ENCODE results near the gene NEURL1B. TPM values are rescaled to one million over a fixed set of nuclear protein-coding genes. Genes with fewer than 3 reads are reported as not detected.

NEURL1B gene
- total RNA-seq, 2 donors from 2014 or later = 4.9 to 6.3 TPM

DNA sequence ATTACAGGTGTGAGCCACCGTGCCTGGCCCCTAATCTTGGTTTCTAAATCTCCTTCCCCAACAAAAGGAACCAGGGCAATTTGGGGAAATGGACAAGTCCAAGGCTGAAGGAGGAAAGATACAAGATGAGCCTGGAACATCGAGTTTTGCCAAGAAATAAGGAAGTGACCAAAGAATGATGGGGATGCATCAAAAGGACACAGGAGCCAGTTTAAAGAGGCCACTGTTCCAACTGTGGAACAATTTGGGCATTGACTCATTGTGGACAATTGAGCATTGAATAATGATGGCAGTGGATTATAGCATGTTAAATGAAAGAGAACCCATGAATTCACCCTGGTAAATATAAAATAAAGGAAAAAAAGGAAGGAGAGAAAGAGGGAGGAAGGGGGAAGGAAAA lies 82.4 kb downstream of the NEURL1B start:
- H3K27ac ChIP-seq (ENCODE audit: low read depth, low read length) = no peak overlapping the region
- DNase-seq = no peak
- H3K4me1 ChIP-seq (ENCODE audit: control insufficient read depth, insufficient read depth, low read length) = peaks cover 5% of the 10 kb centered on the region
- H3K9me3 ChIP-seq (ENCODE audit: control insufficient read depth, low read length) = no peaks in the 10 kb centered on the region
- TF ChIP-seq, protein P1, sequence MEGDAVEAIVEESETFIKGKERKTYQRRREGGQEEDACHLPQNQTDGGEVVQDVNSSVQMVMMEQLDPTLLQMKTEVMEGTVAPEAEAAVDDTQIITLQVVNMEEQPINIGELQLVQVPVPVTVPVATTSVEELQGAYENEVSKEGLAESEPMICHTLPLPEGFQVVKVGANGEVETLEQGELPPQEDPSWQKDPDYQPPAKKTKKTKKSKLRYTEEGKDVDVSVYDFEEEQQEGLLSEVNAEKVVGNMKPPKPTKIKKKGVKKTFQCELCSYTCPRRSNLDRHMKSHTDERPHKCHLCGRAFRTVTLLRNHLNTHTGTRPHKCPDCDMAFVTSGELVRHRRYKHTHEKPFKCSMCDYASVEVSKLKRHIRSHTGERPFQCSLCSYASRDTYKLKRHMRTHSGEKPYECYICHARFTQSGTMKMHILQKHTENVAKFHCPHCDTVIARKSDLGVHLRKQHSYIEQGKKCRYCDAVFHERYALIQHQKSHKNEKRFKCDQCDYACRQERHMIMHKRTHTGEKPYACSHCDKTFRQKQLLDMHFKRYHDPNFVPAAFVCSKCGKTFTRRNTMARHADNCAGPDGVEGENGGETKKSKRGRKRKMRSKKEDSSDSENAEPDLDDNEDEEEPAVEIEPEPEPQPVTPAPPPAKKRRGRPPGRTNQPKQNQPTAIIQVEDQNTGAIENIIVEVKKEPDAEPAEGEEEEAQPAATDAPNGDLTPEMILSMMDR (conservative IDR thresholded peaks at IDR 0.05) = no peak
- no peak overlapping the region for H3K4me3 ChIP-seq (ENCODE audit: low read length)
- no peak overlapping the region for H3K4me3 Mint-ChIP-seq
- no peak overlapping the region for H3K9ac ChIP-seq (ENCODE audit: extremely low read depth, low read length, poor library complexity, severe bottlenecking)
- no peaks in the 10 kb centered on the region for H3K9me3 Mint-ChIP-seq
- H3K36me3 Mint-ChIP-seq (ENCODE audit: low read depth) = no peaks in the 10 kb centered on the region
- no peak overlapping the region for H3K27ac Mint-ChIP-seq
- 96 to 100% methylated on average over 1 to 2 of the region's 2 CpGs for WGBS, 2 experiments (ENCODE audit: insufficient coverage in 1 of 2, insufficient read length in 1 of 2)
- peaks cover 49% of the 10 kb centered on the region for H3K27me3 Mint-ChIP-seq (ENCODE audit: insufficient read depth)
- H3K27me3 ChIP-seq (ENCODE audit: control insufficient read depth, insufficient read depth, low read length, poor library complexity, severe bottlenecking) = peaks cover 82% of the 10 kb centered on the region
- peaks cover 22% of the 10 kb centered on the region for H3K4me1 Mint-ChIP-seq
- H3K36me3 ChIP-seq (ENCODE audit: control insufficient read depth, insufficient read depth, low read length) = no peaks in the 10 kb centered on the region

DNA sequence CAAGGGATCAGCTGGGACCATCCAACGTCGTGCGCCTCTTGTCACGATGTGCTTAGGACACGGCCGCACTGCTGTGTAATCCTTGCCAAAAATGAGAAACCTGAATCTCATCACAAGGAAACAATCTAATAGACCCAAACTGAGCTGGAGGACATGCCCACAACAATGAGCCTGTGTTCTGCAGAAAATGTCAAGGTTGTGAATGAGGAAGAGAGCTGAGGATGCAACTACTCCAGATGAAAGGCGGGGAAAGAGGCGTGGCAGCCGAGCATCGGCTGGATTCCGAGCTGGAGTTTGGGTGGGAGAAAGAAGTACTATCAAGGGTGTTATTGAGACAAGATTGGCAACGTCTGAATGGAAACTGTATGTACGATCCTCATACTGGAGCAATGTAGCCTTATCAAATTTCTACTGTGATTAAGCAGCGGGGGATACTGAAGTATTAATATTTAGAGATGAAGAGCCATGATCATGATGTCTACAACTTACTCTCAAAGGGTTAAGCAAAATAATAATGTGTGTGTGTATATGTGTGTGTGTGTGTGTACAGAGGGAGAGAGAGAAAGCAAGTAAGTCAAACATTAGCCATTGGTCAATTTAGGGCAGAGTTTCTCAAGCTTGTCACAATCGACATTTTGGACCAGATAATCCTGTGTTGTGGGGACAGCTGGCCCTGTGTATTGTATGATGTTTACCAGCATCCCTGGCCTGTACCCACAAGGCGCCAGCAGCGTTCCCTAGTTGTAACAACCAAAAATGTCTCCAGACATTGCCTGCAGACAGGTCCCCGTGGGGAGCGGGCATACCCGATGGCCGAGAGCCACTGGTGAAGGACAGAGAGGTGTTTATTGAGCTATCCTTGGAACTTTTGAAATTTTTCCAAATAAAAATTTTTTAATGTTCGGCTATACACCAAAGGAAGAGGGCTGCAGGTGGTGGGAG lies 83.5 kb downstream of the NEURL1B start:
- Histone ChIP-seq H3K27ac (ENCODE audit: low read depth, low read length) (no peak overlapping the region), H3K27me3 (ENCODE audit: control insufficient read depth, insufficient read depth, low read length, poor library complexity, severe bottlenecking) (peaks cover 79% of the 10 kb centered on the region), H3K36me3 (ENCODE audit: control insufficient read depth, insufficient read depth, low read length) (no peaks in the 10 kb centered on the region), H3K4me3 (ENCODE audit: low read length) (no peak overlapping the region), H3K9me3 (ENCODE audit: control insufficient read depth, low read length) (no peaks in the 10 kb centered on the region), H3K4me1 (ENCODE audit: control insufficient read depth, insufficient read depth, low read length) (peaks cover 5% of the 10 kb centered on the region), H3K9ac (ENCODE audit: extremely low read depth, low read length, poor library complexity, severe bottlenecking) (no peak overlapping the region)
- peaks cover 59% of the 10 kb centered on the region for H3K27me3 Mint-ChIP-seq (ENCODE audit: insufficient read depth)
- TF ChIP-seq, protein P1 (conservative IDR thresholded peaks at IDR 0.05) = no peak
- H3K36me3 Mint-ChIP-seq (ENCODE audit: low read depth) = no peaks in the 10 kb centered on the region
- no peaks in the 10 kb centered on the region for H3K9me3 Mint-ChIP-seq
- no peak overlapping the region for H3K4me3 Mint-ChIP-seq
- 85 to 88% methylated on average over 21 to 22 of the region's 22 CpGs for WGBS, 2 experiments (ENCODE audit: insufficient coverage in 1 of 2, insufficient read length in 1 of 2)
- peaks cover 22% of the 10 kb centered on the region for H3K4me1 Mint-ChIP-seq
- no peak for DNase-seq
- no peak overlapping the region for H3K27ac Mint-ChIP-seq

DNA sequence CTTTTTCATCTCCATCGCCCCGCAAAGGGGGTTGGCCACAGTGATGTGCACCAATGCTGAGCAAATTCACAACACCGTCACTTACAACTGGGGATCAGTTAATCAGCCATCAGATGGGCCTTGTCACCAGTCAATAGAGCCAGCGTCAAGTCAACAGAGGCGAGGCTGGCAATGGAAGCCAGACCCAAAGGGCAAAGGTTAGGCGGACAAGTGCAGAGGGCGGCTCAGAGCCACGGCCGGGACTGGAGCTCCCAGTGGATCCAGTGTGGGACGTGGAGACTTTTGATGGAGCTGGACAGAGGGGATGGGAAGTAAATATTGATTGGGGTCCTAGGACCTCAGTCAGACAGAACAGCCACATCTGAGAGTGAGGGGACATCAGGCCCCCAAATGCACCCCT lies 84.2 kb downstream of the NEURL1B start:
- TF ChIP-seq, protein P1 (conservative IDR thresholded peaks at IDR 0.05) = no peak
- Mint-ChIP-seq H3K9me3 (no peaks in the 10 kb centered on the region), H3K27ac (no peak overlapping the region), H3K4me1 (peaks cover 21% of the 10 kb centered on the region), H3K27me3 (ENCODE audit: insufficient read depth) (peaks cover 59% of the 10 kb centered on the region), H3K36me3 (ENCODE audit: low read depth) (no peaks in the 10 kb centered on the region), H3K4me3 (no peak overlapping the region)
- H3K9ac ChIP-seq (ENCODE audit: extremely low read depth, low read length, poor library complexity, severe bottlenecking) = no peak overlapping the region
- no peak overlapping the region for H3K4me3 ChIP-seq (ENCODE audit: low read length)
- H3K4me1 ChIP-seq (ENCODE audit: control insufficient read depth, insufficient read depth, low read length) = peaks cover 5% of the 10 kb centered on the region
- no peaks in the 10 kb centered on the region for H3K9me3 ChIP-seq (ENCODE audit: control insufficient read depth, low read length)
- H3K27me3 ChIP-seq (ENCODE audit: control insufficient read depth, insufficient read depth, low read length, poor library complexity, severe bottlenecking) = peaks cover 72% of the 10 kb centered on the region
- H3K36me3 ChIP-seq (ENCODE audit: control insufficient read depth, insufficient read depth, low read length) = no peaks in the 10 kb centered on the region
- DNase-seq = no peak
- H3K27ac ChIP-seq (ENCODE audit: low read depth, low read length) = no peak overlapping the region
- 91 to 95% methylated on average over 4 to 10 of the region's 10 CpGs for WGBS, 2 experiments (ENCODE audit: insufficient coverage in 1 of 2, insufficient read length in 1 of 2)

All from endodermal cell (in vitro differentiated cells).